IMR-90 (cell line): ENCODE measurements around the gene IQGAP2. TPM values are rescaled to one million over a fixed set of nuclear protein-coding genes. Genes with fewer than 3 reads are reported as not detected.

Experiments
- ATAC-seq: fragments of 200-7000 bp; cut with Tn5 transposase; 2 replicates; pipeline ENCODE4 v1.9.1; 2020; ENCODE audit warnings: low read depth, mild to moderate bottlenecking, moderate library complexity
- BruUV-seq: library from RNA; stranded (reverse); fragments of 400-500 nt; replicated peaks from 2 replicates; lab custom pipeline; 2021; lab: Mats Ljungman, UMichigan
- CTCF ChIA-PET: fragments of 300-600 bp; formaldehyde crosslinking; extraction: SDS; loops from one replicate; lab custom pipeline; 2021; ENCODE audit warnings: antibody characterized with exemption; lab: Yijun Ruan, JAX
- POLR2A ChIA-PET: fragments of 300-600 bp; sonication (Branson Sonifier 250); formaldehyde crosslinking; loops from one replicate; lab custom pipeline; 2022; ENCODE audit warnings: antibody characterized with exemption; ENCODE audit not compliant: unreplicated experiment; lab: Charles Lee
- DNase-seq: peaks from one replicate; pipeline ENCODE4 v3.0.0; 2013
- H2AFZ ChIP-seq: replicated peaks from 2 replicates; pipeline ENCODE3; 2013; ENCODE audit warnings: low read length, mild to moderate bottlenecking; ENCODE audit not compliant: poor library complexity
- H2AK5ac ChIP-seq: 2 replicates; pipeline ENCODE4 v1.6.1; 2013; ENCODE audit warnings: low read depth, low read length, inconsistent platforms
- H2AK9ac ChIP-seq: replicated peaks from 2 replicates; pipeline ENCODE3; 2013; ENCODE audit warnings: mild to moderate bottlenecking, low read depth, low read length, moderate library complexity; ENCODE audit not compliant: poor library complexity
- H2BK120ac ChIP-seq: 2 replicates; pipeline ENCODE4 v1.6.1; 2013; ENCODE audit warnings: low read depth, low read length, inconsistent platforms
- H2BK15ac ChIP-seq: 3 replicates; pipeline ENCODE4 v1.6.1; 2013; ENCODE audit warnings: low read depth, low read length, inconsistent platforms
- H2BK20ac ChIP-seq: 2 replicates; pipeline ENCODE4 v1.6.1; 2013; ENCODE audit warnings: low read depth, mild to moderate bottlenecking, inconsistent platforms, low read length, moderate library complexity
- H2BK5ac ChIP-seq: 2 replicates; pipeline ENCODE4 v1.6.1; 2013; ENCODE audit warnings: mild to moderate bottlenecking, low read depth, low read length, inconsistent platforms; ENCODE audit not compliant: poor library complexity, severe bottlenecking
- H3K14ac ChIP-seq: replicated peaks from 2 replicates; pipeline ENCODE4 v1.6.1; 2013; ENCODE audit warnings: low read depth, low read length, inconsistent platforms
- H3K18ac ChIP-seq: 2 replicates; pipeline ENCODE4 v1.6.1; 2013; ENCODE audit warnings: low read depth, low read length, control low read depth
- H3K23ac ChIP-seq: 2 replicates; pipeline ENCODE4 v1.6.1; 2013; ENCODE audit warnings: low read depth, low read length, inconsistent platforms
- H3K27ac ChIP-seq: 2 replicates; pipeline ENCODE4 v1.5.1; 2013; ENCODE audit warnings: mild to moderate bottlenecking, control low read depth, low read length; ENCODE audit not compliant: insufficient read depth
- H3K27me3 ChIP-seq: 2 replicates; pipeline ENCODE4 v1.6.1; 2013; ENCODE audit warnings: low read length; ENCODE audit not compliant: control insufficient read depth, insufficient read depth
- H3K36me3 ChIP-seq: 2 replicates; pipeline ENCODE4 v1.6.1; 2013; ENCODE audit warnings: low read length, mixed read lengths; ENCODE audit not compliant: control insufficient read depth, insufficient read depth
- H3K4ac ChIP-seq: 2 replicates; pipeline ENCODE4 v1.6.1; 2013; ENCODE audit warnings: low read depth, low read length, inconsistent platforms
- H3K4me1 ChIP-seq: 2 replicates; pipeline ENCODE4 v1.6.1; 2013; ENCODE audit warnings: low read length, mixed read lengths; ENCODE audit not compliant: control insufficient read depth, insufficient read depth
- H3K4me2 ChIP-seq: 2 replicates; pipeline ENCODE4 v1.6.1; 2013; ENCODE audit warnings: low read depth, mild to moderate bottlenecking, control low read depth, low read length, moderate library complexity
- H3K4me3 ChIP-seq: 2 replicates; pipeline ENCODE4 v1.5.1; 2013; ENCODE audit warnings: low read depth, mild to moderate bottlenecking, control low read depth, low read length, moderate library complexity; ENCODE audit not compliant: insufficient read depth
- H3K56ac ChIP-seq: 2 replicates; pipeline ENCODE4 v1.6.1; 2013; ENCODE audit warnings: low read length, inconsistent platforms; ENCODE audit not compliant: insufficient read depth; ENCODE audit errors: extremely low read depth
- H3K79me1 ChIP-seq, 2 experiments: 2 replicates each; pipeline ENCODE4 v1.6.1; 2013; ENCODE audit warnings: low read length in 2 of 2, inconsistent platforms in 1 of 2, low read depth in 1 of 2
- H3K9ac ChIP-seq: 2 replicates; pipeline ENCODE4 v1.6.1; 2013; ENCODE audit warnings: low read depth, low read length, control low read depth
- H3K9me1 ChIP-seq: 2 replicates; pipeline ENCODE4 v1.6.1; 2013; ENCODE audit warnings: low read length, inconsistent platforms; ENCODE audit not compliant: insufficient read depth
- H3K9me3 ChIP-seq: 2 replicates; pipeline ENCODE4 v1.6.1; 2013; ENCODE audit warnings: low read length; ENCODE audit not compliant: control insufficient read depth, insufficient read depth
- H4K20me1 ChIP-seq: 2 replicates; pipeline ENCODE4 v1.6.1; 2013; ENCODE audit warnings: low read length, inconsistent platforms; ENCODE audit not compliant: insufficient read depth
- H4K5ac ChIP-seq: 2 replicates; pipeline ENCODE4 v1.6.1; 2013; ENCODE audit warnings: mild to moderate bottlenecking, low read depth, low read length, control low read depth
- H4K8ac ChIP-seq, 2 experiments: 2 replicates each; pipeline ENCODE4 v1.6.1; 2013; ENCODE audit warnings: low read depth in 2 of 2, low read length in 2 of 2, control low read depth in 1 of 2, inconsistent platforms in 1 of 2
- H4K91ac ChIP-seq: 2 replicates; pipeline ENCODE4 v1.6.1; 2013; ENCODE audit warnings: low read depth, low read length, inconsistent platforms; ENCODE audit not compliant: insufficient read depth
- BHLHE40 ChIP-seq: fragments of 150-350 bp; IDR thresholded peaks from 2 replicates; pipeline ENCODE4 v1.6.1; 2016; ENCODE audit warnings: mild to moderate bottlenecking, low read depth, low read length
- CEBPB ChIP-seq: IDR thresholded peaks from 2 replicates; pipeline ENCODE4 v1.6.1; 2012; ENCODE audit warnings: low read depth, low read length, improper control_type of control experiment
- CHD1 ChIP-seq: IDR thresholded peaks from 2 replicates; pipeline ENCODE4 v1.6.1; 2012; ENCODE audit warnings: low read depth, low read length, improper control_type of control experiment
- FOS ChIP-seq: fragments of 150-350 bp; IDR thresholded peaks from 2 replicates; pipeline ENCODE4 v1.6.1; 2016; ENCODE audit warnings: low read depth, low read length
- MAFK ChIP-seq: IDR thresholded peaks from 2 replicates; pipeline ENCODE4 v1.6.1; 2012; ENCODE audit warnings: low read depth, low read length, improper control_type of control experiment
- MAZ ChIP-seq: IDR thresholded peaks from 2 replicates; pipeline ENCODE4 v1.6.1; 2012; ENCODE audit warnings: low read depth, mild to moderate bottlenecking, low read length, improper control_type of control experiment, moderate library complexity, borderline replicate concordance
- MXI1 ChIP-seq: IDR thresholded peaks from 2 replicates; pipeline ENCODE4 v1.6.1; 2012; ENCODE audit warnings: low read depth, mild to moderate bottlenecking, low read length, moderate library complexity, borderline replicate concordance
- NFE2L2 ChIP-seq: fragments of 150-350 bp; IDR thresholded peaks from 2 replicates; pipeline ENCODE4 v1.6.1; 2016; ENCODE audit warnings: low read depth, mild to moderate bottlenecking, low read length
- POLR2A ChIP-seq: IDR thresholded peaks from 2 replicates; pipeline ENCODE4 v1.6.1; 2012; ENCODE audit warnings: mild to moderate bottlenecking, low read depth, low read length
- RAD21 ChIP-seq: IDR thresholded peaks from 2 replicates; pipeline ENCODE4 v1.6.1; 2012; ENCODE audit warnings: low read length, improper control_type of control experiment
- RCOR1 ChIP-seq: IDR thresholded peaks from 2 replicates; pipeline ENCODE4 v1.6.1; 2012; ENCODE audit warnings: mild to moderate bottlenecking, low read length, improper control_type of control experiment; ENCODE audit not compliant: insufficient replicate concordance
- RFX5 ChIP-seq: IDR thresholded peaks from 2 replicates; pipeline ENCODE4 v1.8.0; 2012; ENCODE audit warnings: low read depth, mild to moderate bottlenecking, low read length, moderate library complexity
- SMC3 ChIP-seq: fragments of 150-350 bp; IDR thresholded peaks from 2 replicates; pipeline ENCODE4 v1.6.1; 2016; ENCODE audit warnings: low read depth, mild to moderate bottlenecking, antibody characterized with exemption, low read length, moderate library complexity
- WGBS, 2 experiments: methylation state at CpG; one replicate each; pipeline versions ENCODE4 v1.1.5 to v1.1.7; 2013; ENCODE audit warnings: missing lambda C conversion rate in 2 of 2; ENCODE audit not compliant: insufficient read length in 1 of 2; ENCODE audit errors: extremely low coverage in 2 of 2; 5-methylcytosine and 5-hydroxymethylcytosine counted together
- dilution Hi-C: fragments of 300-500 bp; cut with HindIII; formaldehyde crosslinking; loops from one replicate; pipeline ENCODE4 v1.14.3; 2018; ENCODE audit warnings: low sequenced_read_pairs; ENCODE audit not compliant: unreplicated experiment
- in situ Hi-C: fragments of 300-500 bp; cut with MboI; formaldehyde crosslinking; loops from 3 replicates; pipeline ENCODE4 v1.14.3; 2019; ENCODE audit warnings: low sequenced_read_pairs, inconsistent platforms, mixed read lengths
- intact Hi-C: fragments of 100-400 bp; cut with micrococcal nuclease; formaldehyde crosslinking; loops from 2 replicates; pipeline ENCODE4 v1.10.0; 2022
- polyA plus RNA-seq, 3 experiments: library from polyadenylated mRNA; depleted of rRNA; stranded (reverse); fragments of >200 nt; gene quantifications; 2 replicates each; pipeline ENCODE4 v1.2.3, GENCODE V29; 2012; ENCODE audit warnings: low replicate concordance in 1 of 3
- total RNA-seq: library from RNA; depleted of rRNA; stranded (reverse); fragments of >200 nt; gene quantifications from 2 replicates; pipeline ENCODE4 v1.2.3, GENCODE V29; 2012
- TF ChIP-seq, protein P1 (sequence below): fragments of 150-350 bp; IDR thresholded peaks from 2 replicates; pipeline ENCODE4 v1.6.1; 2017; ENCODE audit warnings: mild to moderate bottlenecking, antibody characterized with exemption, low read length, low read depth
- TF ChIP-seq, protein P2 (sequence below): conservative IDR thresholded peaks from 2 replicates; pipeline ENCODE4 v1.5.1; 2012; ENCODE audit warnings: mild to moderate bottlenecking, low read depth, low read length, improper control_type of control experiment
- TF ChIP-seq, protein P3 (sequence below): fragments of 150-350 bp; IDR thresholded peaks from 2 replicates; pipeline ENCODE4 v1.6.1; 2016; ENCODE audit warnings: low read depth, mild to moderate bottlenecking, low read length, moderate library complexity, borderline replicate concordance

IQGAP2 gene
- total and polyA plus RNA-seq, 2 of the 4 experiments (the other 2 are of a cell fraction): 0.21 to 0.36 TPM

DNA sequence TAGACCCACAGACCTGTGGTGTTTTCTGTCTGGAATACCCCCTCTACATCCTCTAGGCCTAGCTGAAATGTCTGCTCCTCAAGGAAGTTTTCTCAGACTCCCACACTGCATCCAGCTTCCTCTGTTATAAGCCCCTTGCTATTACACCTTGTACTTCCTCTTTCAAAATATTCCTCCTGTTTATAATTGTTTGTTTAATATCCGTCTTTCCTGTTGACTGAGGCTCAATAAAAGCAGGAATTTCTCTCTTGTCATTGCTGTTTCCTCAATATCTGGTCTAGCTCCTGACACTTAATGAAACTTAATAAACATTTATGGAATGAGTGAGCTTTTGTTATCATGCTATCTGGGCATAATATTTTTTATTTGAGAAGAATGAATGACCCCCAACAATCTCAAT is 34.1 kb upstream of the IQGAP2 start:
- WGBS, 2 experiments: no CpG with 5 or more reads among the region's 1 CpG
- Histone ChIP-seq H3K9me3 (no peaks in the 10 kb centered on the region), H3K9ac (no peak overlapping the region), H3K4me3 (no peak overlapping the region), H3K9me1 (peaks cover 4% of the 10 kb centered on the region), H2AK5ac (no peak overlapping the region), H3K4me1 (peaks cover 8% of the 10 kb centered on the region), H3K79me1 (no peaks in the 10 kb centered on the region), H3K27ac (no peak overlapping the region), H2BK15ac (no peak overlapping the region), H4K8ac (no peak overlapping the region), H2AFZ (no peak overlapping the region), H3K18ac (no peak overlapping the region), H3K4ac (no peak overlapping the region), H2BK20ac (no peak overlapping the region), H4K91ac (no peak overlapping the region), H3K56ac (no peak overlapping the region), H3K36me3 (no peaks in the 10 kb centered on the region), H3K27me3 (peaks cover 6% of the 10 kb centered on the region), H3K23ac (no peak overlapping the region), H3K4me2 (no peak overlapping the region), H2BK5ac (no peak overlapping the region), H2AK9ac (no peak overlapping the region), H2BK120ac (no peak overlapping the region), H4K5ac (no peak overlapping the region), H4K20me1 (no peaks in the 10 kb centered on the region), H3K14ac (no peak overlapping the region)
- ATAC-seq (no peak), DNase-seq (no peak)
- in situ Hi-C loops: no loop called here
- ChIA-PET CTCF (no interaction called here), POLR2A (no interaction called here)
- no peak for TF ChIP-seq MAZ
- no peak for TF ChIP-seq RAD21
- TF ChIP-seq BHLHE40: no peak
- TF ChIP-seq FOS: no peak
- TF ChIP-seq CEBPB: no peak
- TF ChIP-seq NFE2L2: no peak
- no peak for TF ChIP-seq MAFK
- no peak for TF ChIP-seq POLR2A
- TF ChIP-seq SMC3: no peak
- TF ChIP-seq CHD1: no peak
- TF ChIP-seq, protein P1, sequence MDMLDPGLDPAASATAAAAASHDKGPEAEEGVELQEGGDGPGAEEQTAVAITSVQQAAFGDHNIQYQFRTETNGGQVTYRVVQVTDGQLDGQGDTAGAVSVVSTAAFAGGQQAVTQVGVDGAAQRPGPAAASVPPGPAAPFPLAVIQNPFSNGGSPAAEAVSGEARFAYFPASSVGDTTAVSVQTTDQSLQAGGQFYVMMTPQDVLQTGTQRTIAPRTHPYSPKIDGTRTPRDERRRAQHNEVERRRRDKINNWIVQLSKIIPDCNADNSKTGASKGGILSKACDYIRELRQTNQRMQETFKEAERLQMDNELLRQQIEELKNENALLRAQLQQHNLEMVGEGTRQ: no peak
- no peak for TF ChIP-seq RFX5
- TF ChIP-seq MXI1: no peak
- TF ChIP-seq RCOR1: no peak
- TF ChIP-seq, protein P2, sequence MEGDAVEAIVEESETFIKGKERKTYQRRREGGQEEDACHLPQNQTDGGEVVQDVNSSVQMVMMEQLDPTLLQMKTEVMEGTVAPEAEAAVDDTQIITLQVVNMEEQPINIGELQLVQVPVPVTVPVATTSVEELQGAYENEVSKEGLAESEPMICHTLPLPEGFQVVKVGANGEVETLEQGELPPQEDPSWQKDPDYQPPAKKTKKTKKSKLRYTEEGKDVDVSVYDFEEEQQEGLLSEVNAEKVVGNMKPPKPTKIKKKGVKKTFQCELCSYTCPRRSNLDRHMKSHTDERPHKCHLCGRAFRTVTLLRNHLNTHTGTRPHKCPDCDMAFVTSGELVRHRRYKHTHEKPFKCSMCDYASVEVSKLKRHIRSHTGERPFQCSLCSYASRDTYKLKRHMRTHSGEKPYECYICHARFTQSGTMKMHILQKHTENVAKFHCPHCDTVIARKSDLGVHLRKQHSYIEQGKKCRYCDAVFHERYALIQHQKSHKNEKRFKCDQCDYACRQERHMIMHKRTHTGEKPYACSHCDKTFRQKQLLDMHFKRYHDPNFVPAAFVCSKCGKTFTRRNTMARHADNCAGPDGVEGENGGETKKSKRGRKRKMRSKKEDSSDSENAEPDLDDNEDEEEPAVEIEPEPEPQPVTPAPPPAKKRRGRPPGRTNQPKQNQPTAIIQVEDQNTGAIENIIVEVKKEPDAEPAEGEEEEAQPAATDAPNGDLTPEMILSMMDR: no peak
- TF ChIP-seq, protein P3, sequence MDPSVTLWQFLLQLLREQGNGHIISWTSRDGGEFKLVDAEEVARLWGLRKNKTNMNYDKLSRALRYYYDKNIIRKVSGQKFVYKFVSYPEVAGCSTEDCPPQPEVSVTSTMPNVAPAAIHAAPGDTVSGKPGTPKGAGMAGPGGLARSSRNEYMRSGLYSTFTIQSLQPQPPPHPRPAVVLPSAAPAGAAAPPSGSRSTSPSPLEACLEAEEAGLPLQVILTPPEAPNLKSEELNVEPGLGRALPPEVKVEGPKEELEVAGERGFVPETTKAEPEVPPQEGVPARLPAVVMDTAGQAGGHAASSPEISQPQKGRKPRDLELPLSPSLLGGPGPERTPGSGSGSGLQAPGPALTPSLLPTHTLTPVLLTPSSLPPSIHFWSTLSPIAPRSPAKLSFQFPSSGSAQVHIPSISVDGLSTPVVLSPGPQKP: no peak
- dilution Hi-C loops: no loop called here
- BruUV-seq: no TSS peak
- intact Hi-C loops: no loop called here
